HEK293T (cell line): ENCODE data around the gene SLC25A25.
"Not testable (repeated sequence)": the region's sequence is repeated elsewhere in the genome, so short reads cannot be mapped to it uniquely, and the experiment has no call there.

Source experiments
- CTCF ChIA-PET: fragments of 350-600 bp; formaldehyde crosslinking; extraction: SDS; loops from one replicate; lab custom pipeline; 2021; ENCODE audit warnings: antibody characterized with exemption, inconsistent platforms; lab: Yijun Ruan, JAX
- POLR2A ChIA-PET: fragments of 350-600 bp; formaldehyde crosslinking; extraction: SDS; loops from one replicate; lab custom pipeline; 2020; ENCODE audit warnings: antibody characterized with exemption, inconsistent platforms; lab: Yijun Ruan, JAX
- DNase-seq: peaks from one replicate; pipeline ENCODE4 v3.0.0; 2012; ENCODE audit warnings: mixed read lengths; ENCODE audit errors: extremely low spot score
- ARNT ChIP-seq: fragments of 450-650 bp; IDR thresholded peaks from 2 replicates; pipeline ENCODE4 v1.6.1; 2017; ENCODE audit warnings: mild to moderate bottlenecking
- BHLHE40 ChIP-seq: fragments of 450-650 bp; IDR thresholded peaks from 2 replicates; pipeline ENCODE4 v1.6.1; 2016; ENCODE audit warnings: mild to moderate bottlenecking, moderate library complexity, borderline replicate concordance
- CTBP1 ChIP-seq: fragments of 450-650 bp; IDR thresholded peaks from 2 replicates; pipeline ENCODE4 v1.6.1; 2016; ENCODE audit warnings: borderline replicate concordance
- ELF4 ChIP-seq: fragments of 450-650 bp; IDR thresholded peaks from 2 replicates; pipeline ENCODE4 v1.6.1; 2017; ENCODE audit warnings: antibody characterized with exemption
- FOXA1 ChIP-seq: fragments of 450-650 bp; IDR thresholded peaks from 2 replicates; pipeline ENCODE4 v1.6.1; 2016; ENCODE audit warnings: mild to moderate bottlenecking
- FOXK2 ChIP-seq: fragments of 450-650 bp; IDR thresholded peaks from 2 replicates; pipeline ENCODE4 v1.6.1; 2016; ENCODE audit warnings: mild to moderate bottlenecking
- FOXM1 ChIP-seq: fragments of 450-650 bp; IDR thresholded peaks from 2 replicates; pipeline ENCODE4 v1.6.1; 2017; ENCODE audit warnings: mild to moderate bottlenecking, borderline replicate concordance
- HDGF ChIP-seq: fragments of 450-650 bp; IDR thresholded peaks from 2 replicates; pipeline ENCODE4 v1.6.1; 2017; ENCODE audit warnings: antibody characterized with exemption, borderline replicate concordance
- L3MBTL2 ChIP-seq: fragments of 450-650 bp; conservative IDR thresholded peaks from 2 replicates; pipeline ENCODE4 v1.6.1; 2016; ENCODE audit warnings: mild to moderate bottlenecking
- LEF1 ChIP-seq: fragments of 450-650 bp; IDR thresholded peaks from 2 replicates; pipeline ENCODE4 v1.6.1; 2017; ENCODE audit warnings: mild to moderate bottlenecking, borderline replicate concordance
- NFRKB ChIP-seq: fragments of 450-650 bp; IDR thresholded peaks from 2 replicates; pipeline ENCODE4 v1.6.1; 2016; ENCODE audit warnings: mild to moderate bottlenecking, moderate library complexity
- SP1 ChIP-seq: fragments of 450-650 bp; IDR thresholded peaks from 2 replicates; pipeline ENCODE4 v1.6.1; 2017
- SUZ12 ChIP-seq: fragments of 450-650 bp; IDR thresholded peaks from 2 replicates; pipeline ENCODE4 v1.6.1; 2016; ENCODE audit warnings: mild to moderate bottlenecking
- TARDBP ChIP-seq: fragments of 450-650 bp; IDR thresholded peaks from 2 replicates; pipeline ENCODE4 v1.6.1; 2016
- ZNF384 ChIP-seq: fragments of 450-650 bp; IDR thresholded peaks from 2 replicates; pipeline ENCODE4 v1.6.1; 2016
- TF ChIP-seq, protein P1 (sequence below): fragments of 450-650 bp; IDR thresholded peaks from 2 replicates; pipeline ENCODE4 v1.6.1; 2016

Gene SLC25A25

DNA sequence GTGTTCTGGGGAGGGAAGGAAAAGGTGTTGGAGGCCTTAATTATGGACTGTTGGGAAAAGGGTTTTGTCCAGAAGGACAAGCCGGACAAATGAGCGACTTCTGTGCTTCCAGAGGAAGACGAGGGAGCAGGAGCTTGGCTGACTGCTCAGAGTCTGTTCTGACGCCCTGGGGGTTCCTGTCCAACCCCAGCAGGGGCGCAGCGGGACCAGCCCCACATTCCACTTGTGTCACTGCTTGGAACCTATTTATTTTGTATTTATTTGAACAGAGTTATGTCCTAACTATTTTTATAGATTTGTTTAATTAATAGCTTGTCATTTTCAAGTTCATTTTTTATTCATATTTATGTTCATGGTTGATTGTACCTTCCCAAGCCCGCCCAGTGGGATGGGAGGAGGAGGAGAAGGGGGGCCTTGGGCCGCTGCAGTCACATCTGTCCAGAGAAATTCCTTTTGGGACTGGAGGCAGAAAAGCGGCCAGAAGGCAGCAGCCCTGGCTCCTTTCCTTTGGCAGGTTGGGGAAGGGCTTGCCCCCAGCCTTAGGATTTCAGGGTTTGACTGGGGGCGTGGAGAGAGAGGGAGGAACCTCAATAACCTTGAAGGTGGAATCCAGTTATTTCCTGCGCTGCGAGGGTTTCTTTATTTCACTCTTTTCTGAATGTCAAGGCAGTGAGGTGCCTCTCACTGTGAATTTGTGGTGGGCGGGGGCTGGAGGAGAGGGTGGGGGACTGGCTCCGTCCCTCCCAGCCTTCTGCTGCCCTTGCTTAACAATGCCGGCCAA lies 40.4 kb downstream of the SLC25A25 start:
- POLR2A ChIA-PET: no interaction called here
- TF ChIP-seq ARNT (no peak), CTBP1 (no peak), TARDBP (no peak), FOXA1 (no peak), ZNF384 (no peak), HDGF (no peak), BHLHE40 (no peak), SP1 (no peak), NFRKB (no peak), ELF4 (no peak), FOXM1 (no peak), FOXK2 (no peak), LEF1 (no peak), L3MBTL2 (no peak), SUZ12 (no peak)
- TF ChIP-seq, protein P1, sequence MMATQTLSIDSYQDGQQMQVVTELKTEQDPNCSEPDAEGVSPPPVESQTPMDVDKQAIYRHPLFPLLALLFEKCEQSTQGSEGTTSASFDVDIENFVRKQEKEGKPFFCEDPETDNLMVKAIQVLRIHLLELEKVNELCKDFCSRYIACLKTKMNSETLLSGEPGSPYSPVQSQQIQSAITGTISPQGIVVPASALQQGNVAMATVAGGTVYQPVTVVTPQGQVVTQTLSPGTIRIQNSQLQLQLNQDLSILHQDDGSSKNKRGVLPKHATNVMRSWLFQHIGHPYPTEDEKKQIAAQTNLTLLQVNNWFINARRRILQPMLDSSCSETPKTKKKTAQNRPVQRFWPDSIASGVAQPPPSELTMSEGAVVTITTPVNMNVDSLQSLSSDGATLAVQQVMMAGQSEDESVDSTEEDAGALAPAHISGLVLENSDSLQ: no peak
- no peak for DNase-seq
- CTCF ChIA-PET: interaction anchor here (1.3 to 1.5 kb wide), 2 partner anchors 9 to 16 kb away, joined by 9 read pairs; no protein-coding TSS in a partner anchor

DNA sequence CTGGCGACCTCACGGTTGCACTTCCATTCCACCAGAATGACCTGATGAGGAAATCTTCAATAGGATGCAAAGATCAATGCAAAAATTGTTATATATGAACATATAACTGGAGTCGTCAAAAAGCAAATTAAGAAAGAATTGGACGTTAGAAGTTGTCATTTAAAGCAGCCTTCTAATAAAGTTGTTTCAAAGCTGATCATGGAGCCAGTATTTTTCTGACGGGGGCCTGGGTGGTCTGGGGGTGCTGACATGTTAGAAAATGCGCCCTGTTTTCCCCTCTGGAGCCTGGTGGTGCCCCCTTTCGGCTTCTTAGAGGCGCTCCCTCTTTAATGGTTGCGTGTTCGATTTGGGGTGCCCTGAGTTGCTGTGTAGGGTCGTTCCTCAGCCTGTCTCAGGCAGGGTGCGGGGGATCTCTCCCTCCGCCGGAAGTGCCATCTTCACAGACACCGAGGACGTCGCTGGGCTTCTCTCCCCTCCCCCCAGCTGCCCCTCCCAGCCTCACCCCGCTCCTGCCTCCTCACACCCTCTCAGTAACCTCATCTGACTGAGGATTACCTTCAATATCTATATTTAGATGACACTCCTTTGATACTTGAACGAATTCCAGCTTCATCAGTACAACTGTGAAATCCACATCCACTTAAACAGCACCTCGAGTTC lies 41.1 kb downstream of the SLC25A25 start:
- DNase-seq: no peak
- POLR2A ChIA-PET: no interaction called here
- TF ChIP-seq HDGF (no peak), TARDBP (no peak), ZNF384 (no peak), SP1 (no peak), FOXA1 (no peak), SUZ12 (no peak), CTBP1 (no peak), LEF1 (no peak), NFRKB (no peak), FOXM1 (no peak), L3MBTL2 (no peak), FOXK2 (no peak), ELF4 (no peak), BHLHE40 (no peak)
- TF ChIP-seq, protein P1: no peak
- CTCF ChIA-PET: interaction anchor here (1.3 kb wide), 1 partner anchor 16 kb away, joined by 9 read pairs; no protein-coding TSS in a partner anchor

DNA sequence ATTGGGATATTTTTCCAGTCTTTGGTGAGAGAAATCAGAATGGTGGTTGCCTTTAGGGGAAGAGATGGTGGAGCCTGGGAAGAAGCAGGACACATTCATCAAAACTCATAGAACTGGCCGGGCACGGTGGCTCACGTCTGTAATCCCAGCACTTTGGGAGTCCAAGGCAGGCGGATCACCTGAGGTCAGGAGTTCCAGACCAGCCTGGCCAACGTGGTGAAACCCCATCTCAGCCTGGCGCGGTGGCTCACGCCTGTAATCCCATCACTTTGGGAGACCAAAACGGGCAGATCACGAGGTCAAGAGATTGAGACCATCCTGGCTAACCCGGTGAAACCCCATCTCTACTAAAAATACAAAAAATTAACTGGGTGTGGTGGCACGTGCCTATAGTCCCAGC lies 43.7 kb downstream of the SLC25A25 start:
- POLR2A ChIA-PET, DNase-seq, CTCF ChIA-PET: not testable (repeated sequence)

DNA sequence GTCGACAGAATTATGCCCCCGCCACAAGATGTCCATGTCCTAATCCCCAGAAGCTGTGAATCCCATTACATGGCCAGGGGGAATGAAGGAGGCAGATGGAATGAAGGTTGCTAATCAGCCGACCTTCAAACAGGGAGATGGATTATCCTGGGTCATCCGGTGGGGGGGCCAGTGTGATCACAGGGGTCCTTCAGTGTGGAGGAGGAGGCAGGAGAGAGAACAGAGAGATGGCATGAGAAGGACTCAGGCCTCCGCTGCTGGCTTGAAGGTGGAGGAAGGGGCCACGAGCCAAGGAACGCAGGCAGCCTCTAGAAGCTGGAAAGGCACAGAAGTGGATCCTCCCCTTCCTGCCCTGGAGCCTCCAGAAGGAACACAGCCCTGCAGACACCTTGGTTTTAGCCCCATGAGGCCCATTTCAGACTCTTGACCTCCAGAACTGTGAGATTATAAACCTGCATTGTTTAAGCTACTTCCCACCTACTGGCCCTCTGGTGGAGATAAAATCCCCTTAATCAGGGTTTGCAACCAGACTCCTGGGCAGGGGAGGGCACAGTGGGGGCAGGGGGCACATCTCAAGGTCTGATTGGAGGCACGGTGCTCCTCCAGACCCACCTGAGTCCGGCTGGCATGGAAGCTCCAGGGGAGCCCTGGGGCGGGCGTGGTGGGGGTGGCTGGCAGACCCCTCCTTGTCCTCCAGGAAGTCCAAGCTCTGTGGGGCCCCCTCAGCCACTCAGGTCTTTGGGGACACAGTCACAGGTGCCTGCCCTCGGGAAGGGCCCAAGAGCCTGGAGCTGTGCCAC lies 45.7 kb downstream of the SLC25A25 start:
- no peak for DNase-seq
- ChIA-PET POLR2A (interaction anchor here (1.2 kb wide), 1 partner anchor 46 kb away, joined by 3 read pairs; the partner anchor contains the start of gene SLC25A25), CTCF (interaction anchor here (0.6 kb wide), 1 partner anchor 335 kb away, joined by 4 read pairs; the partner anchor contains the start of gene SH2D3C)
- TF ChIP-seq TARDBP (no peak), BHLHE40 (no peak), HDGF (no peak), FOXA1 (no peak), ZNF384 (no peak), SP1 (no peak), FOXK2 (no peak), L3MBTL2 (no peak), SUZ12 (no peak), LEF1 (no peak), ELF4 (no peak), NFRKB (no peak), FOXM1 (no peak)
- TF ChIP-seq, protein P1: no peak

DNA sequence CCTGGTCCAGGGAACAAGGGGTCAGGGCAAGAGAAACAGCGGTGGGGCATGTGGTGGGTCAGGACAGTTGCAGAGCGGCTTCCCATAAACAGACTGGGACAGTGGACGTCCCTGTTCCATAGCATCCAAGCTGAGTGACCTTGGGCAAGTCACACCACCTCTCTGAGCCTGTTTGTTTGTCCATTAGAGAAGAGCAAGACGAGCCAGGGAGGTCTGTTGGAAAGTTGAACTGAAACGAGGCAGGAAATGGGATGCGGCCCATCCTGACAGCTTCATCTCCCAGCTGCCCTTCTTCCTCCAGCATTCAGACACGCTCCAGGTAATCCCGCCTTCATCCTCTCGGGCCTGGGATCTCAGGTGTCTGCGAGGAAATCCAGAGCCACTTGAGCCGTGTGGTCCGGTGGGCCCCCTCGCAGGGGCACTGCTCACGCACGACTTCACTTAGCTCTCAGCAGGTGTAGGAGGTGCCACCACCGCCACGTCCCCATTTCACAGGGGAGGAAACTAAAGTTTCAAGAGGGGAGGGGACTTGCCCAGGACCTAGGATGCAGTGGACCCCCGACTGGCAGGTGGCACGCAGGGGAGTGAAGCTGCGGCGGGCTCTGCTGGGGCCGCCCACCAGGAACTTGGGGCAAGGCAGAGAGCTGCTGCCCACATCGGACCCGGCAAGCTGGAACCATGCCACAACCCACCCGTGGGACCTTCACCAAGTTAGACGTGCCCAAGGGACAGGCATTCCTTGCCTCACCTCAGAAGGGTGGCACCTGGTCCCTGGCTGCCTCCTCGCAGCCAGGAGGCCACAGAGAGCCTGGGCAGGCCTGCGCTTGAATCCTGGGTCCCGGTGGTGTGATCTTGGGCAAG lies 46.5 kb downstream of the SLC25A25 start:
- TF ChIP-seq CTBP1: no peak
- no peak for TF ChIP-seq ZNF384
- no peak for TF ChIP-seq SP1
- TF ChIP-seq L3MBTL2: no peak
- no peak for TF ChIP-seq HDGF
- TF ChIP-seq ELF4: no peak
- TF ChIP-seq BHLHE40: no peak
- TF ChIP-seq TARDBP: no peak
- TF ChIP-seq, protein P1: no peak
- TF ChIP-seq LEF1: no peak
- no peak for TF ChIP-seq NFRKB
- no peak for TF ChIP-seq SUZ12
- CTCF ChIA-PET: interaction anchor here (0.8 kb wide), 1 partner anchor 171 kb away, joined by 3 read pairs; no protein-coding TSS in a partner anchor
- no peak for DNase-seq
- POLR2A ChIA-PET: interaction anchor here (1.2 kb wide), 1 partner anchor 47 kb away, joined by 3 read pairs; the partner anchor contains the start of gene SLC25A25
